Gastroesophageal sphincter (tissue), 4 donors: ENCODE measurements around the gene FRMPD1. TPM values are rescaled to one million over a fixed set of nuclear protein-coding genes. Genes with fewer than 3 reads are reported as not detected.

Experiments
- ATAC-seq: fragments of 150-250 bp; one replicate; pipeline ENCODE4 v1.9.1; 2016; ENCODE audit warnings: mild to moderate bottlenecking, moderate library complexity
- H3K27ac ChIP-seq, 4 donors: fragments of 200-600 bp; sonication (generic) in 3 of 4; 1 replicate in 3 of 4; 2 replicates in 1 of 4; pipeline ENCODE4 v1.5.1; 2016 to 2019
- H3K27me3 ChIP-seq: fragments of 200-600 bp; sonication (generic); one replicate; pipeline ENCODE4 v1.5.1; 2019
- H3K36me3 ChIP-seq, 2 donors: fragments of 200-600 bp; sonication (generic); one replicate each; pipeline ENCODE4 v1.5.1; 2019; ENCODE audit warnings: control low read depth in 1 of 2
- H3K4me1 ChIP-seq, 3 donors: fragments of 200-600 bp; sonication (generic); 1 replicate in 2 of 3; 2 replicates in 1 of 3; pipeline ENCODE4 v1.5.1; 2016 to 2019; ENCODE audit warnings: control low read depth in 2 of 3
- H3K4me3 ChIP-seq, 2 donors: fragments of 200-600 bp; sonication (generic); one replicate each; pipeline ENCODE4 v1.5.1; 2019; ENCODE audit warnings: mild to moderate bottlenecking in 1 of 2, moderate library complexity in 1 of 2
- H3K9me3 ChIP-seq, 3 donors: fragments of 200-600 bp; sonication (generic); one replicate each; pipeline ENCODE4 v1.5.1; 2017 to 2019; ENCODE audit warnings: control low read depth in 2 of 3
- CTCF ChIP-seq, 4 experiments: fragments of 200-600 bp in 2 of 4; fragments of 450-650 bp in 2 of 4; sonication (generic) in 1 of 4; IDR thresholded peaks; one replicate each; pipeline ENCODE4 v1.5.1; 2017 to 2019; ENCODE audit warnings: antibody characterized with exemption in 4 of 4, mild to moderate bottlenecking in 2 of 4, moderate library complexity in 2 of 4
- EP300 ChIP-seq: sonication (generic); formaldehyde crosslinking; IDR thresholded peaks from one replicate; pipeline ENCODE4 v1.6.1; 2017; ENCODE audit warnings: antibody characterized with exemption, mild to moderate bottlenecking
- POLR2A ChIP-seq, 2 donors: fragments of 450-650 bp; IDR thresholded peaks; one replicate each; pipeline ENCODE4 v1.6.1; 2017; ENCODE audit warnings: antibody characterized with exemption in 2 of 2, mild to moderate bottlenecking in 2 of 2, moderate library complexity in 1 of 2
- POLR2AphosphoS5 ChIP-seq: sonication (generic); formaldehyde crosslinking; IDR thresholded peaks from one replicate; pipeline ENCODE4 v1.6.1; 2017; ENCODE audit warnings: antibody characterized with exemption
- WGBS, 2 donors: methylation state at CpG; one replicate each; pipeline ENCODE4 v1.1.5; 2018; ENCODE audit warnings: low coverage in 1 of 2; 5-methylcytosine and 5-hydroxymethylcytosine counted together
- total RNA-seq, 4 donors: library from RNA; depleted of rRNA; stranded (reverse); fragments of >200 nt; gene quantifications; one replicate each; pipeline ENCODE4 v1.1.0, GENCODE V29; 2016

The FRMPD1 gene
- total RNA-seq, 4 donors from 2014 or later = 0.27 TPM; not detected in 3

- no peaks in the 10 kb centered on the region for H3K4me1 ChIP-seq
- no peak for ATAC-seq
Measured at GRCh38 chr9:37700900-37701299, 50.1 kb downstream of the FRMPD1 start.

GRCh38 chr9:37705787-37706186, 55.0 kb downstream of the FRMPD1 start:
- Histone ChIP-seq H3K27ac (no peak overlapping the region), H3K4me1 (no peaks in the 10 kb centered on the region), H3K27me3 (peaks cover 18% of the 10 kb centered on the region), H3K4me3 (no peak overlapping the region), H3K9me3 (no peaks in the 10 kb centered on the region), H3K36me3 (no peaks in the 10 kb centered on the region)
- WGBS, 2 donors = 75 to 92% methylated on average over 3 of the region's 3 CpGs
- ATAC-seq = no peak
- TF ChIP-seq POLR2AphosphoS5 (no peak), EP300 (no peak), POLR2A (IDR thresholded peaks at IDR 0.05) (no peak), CTCF (IDR thresholded peaks at IDR 0.05) (no peak)

More at GRCh38 chr9:37700900-37701299, 50.1 kb downstream of the FRMPD1 start:
- Histone ChIP-seq H3K27ac (no peak overlapping the region), H3K9me3 (no peaks in the 10 kb centered on the region), H3K4me3 (no peak overlapping the region), H3K36me3 (no peaks in the 10 kb centered on the region), H3K27me3 (peaks cover 2% of the 10 kb centered on the region)
- TF ChIP-seq POLR2A (IDR thresholded peaks at IDR 0.05) (no peak), POLR2AphosphoS5 (no peak), EP300 (no peak), CTCF (IDR thresholded peaks at IDR 0.05) (no peak)
- 77 to 82% methylated on average over 1 of the region's 3 CpGs for WGBS, 2 donors

DNA sequence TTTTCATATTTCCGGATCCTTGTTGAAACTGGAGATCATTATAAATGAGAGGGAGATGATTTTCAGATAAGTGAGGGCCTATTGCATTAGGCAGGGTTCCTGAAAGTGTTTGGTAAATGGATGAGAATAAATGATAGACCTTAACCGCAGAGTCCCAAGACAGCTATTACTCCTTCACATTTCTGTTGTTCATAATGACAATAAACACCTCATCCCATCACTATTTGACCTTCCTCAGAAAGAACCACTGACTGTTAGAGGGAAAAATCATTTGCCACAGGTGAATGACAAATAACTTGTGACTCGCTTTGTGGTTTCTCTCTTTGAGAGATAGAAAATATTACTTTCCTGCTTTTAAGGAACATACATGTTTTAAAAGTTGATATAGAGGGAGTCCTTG, 55.5 kb downstream of the FRMPD1 start:
- peaks cover 18% of the 10 kb centered on the region for H3K27me3 ChIP-seq
- 71 to 74% methylated on average over 2 to 3 of the region's 3 CpGs for WGBS, 2 donors
- no peak for ATAC-seq
- TF ChIP-seq POLR2A (IDR thresholded peaks at IDR 0.05) = no peak
- TF ChIP-seq POLR2AphosphoS5 = no peak
- TF ChIP-seq EP300 = no peak
- no peak for TF ChIP-seq CTCF (IDR thresholded peaks at IDR 0.05)
- H3K4me3 ChIP-seq = no peak overlapping the region
- H3K4me1 ChIP-seq = no peaks in the 10 kb centered on the region
- no peak overlapping the region for H3K27ac ChIP-seq
- no peaks in the 10 kb centered on the region for H3K36me3 ChIP-seq
- no peaks in the 10 kb centered on the region for H3K9me3 ChIP-seq

- WGBS, 2 donors = 83% methylated on average over 1 to 4 of the region's 4 CpGs
- TF ChIP-seq POLR2AphosphoS5 (no peak), POLR2A (IDR thresholded peaks at IDR 0.05) (no peak), CTCF (IDR thresholded peaks at IDR 0.05) (no peak), EP300 (no peak)
- Histone ChIP-seq H3K27me3 (peaks cover 18% of the 10 kb centered on the region), H3K27ac (no peak overlapping the region), H3K9me3 (no peaks in the 10 kb centered on the region), H3K36me3 (no peaks in the 10 kb centered on the region), H3K4me1 (no peaks in the 10 kb centered on the region), H3K4me3 (no peak overlapping the region)
- ATAC-seq = no peak
Measured at GRCh38 chr9:37707748-37708147, 57.0 kb downstream of the FRMPD1 start.

DNA sequence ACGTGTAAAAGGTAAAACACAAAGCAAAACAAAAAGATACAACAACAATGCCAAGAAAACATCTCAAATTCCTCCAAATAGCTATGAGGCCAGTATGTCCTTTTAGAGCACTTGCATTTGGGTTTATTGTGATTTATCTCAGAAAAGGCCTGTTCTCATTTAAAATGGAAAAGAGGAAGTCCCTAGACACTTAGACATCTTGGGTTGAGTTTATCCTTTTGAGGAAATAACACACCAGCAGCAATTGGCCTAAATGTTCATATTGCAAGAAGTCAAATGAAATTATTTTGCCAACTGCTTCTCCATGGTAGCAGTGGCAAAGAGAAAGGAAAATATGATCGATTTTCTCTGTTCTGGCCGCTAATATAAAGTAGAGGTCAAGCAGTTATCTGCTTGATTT, 59.3 kb downstream of the FRMPD1 start:
- 69 to 88% methylated on average over 3 of the region's 3 CpGs for WGBS, 2 donors
- no peak overlapping the region for H3K4me3 ChIP-seq
- no peaks in the 10 kb centered on the region for H3K4me1 ChIP-seq
- H3K9me3 ChIP-seq = no peaks in the 10 kb centered on the region
- H3K27ac ChIP-seq = no peak overlapping the region
- H3K36me3 ChIP-seq = no peaks in the 10 kb centered on the region
- peaks cover 18% of the 10 kb centered on the region for H3K27me3 ChIP-seq
- no peak for TF ChIP-seq EP300
- TF ChIP-seq CTCF (IDR thresholded peaks at IDR 0.05) = no peak
- TF ChIP-seq POLR2AphosphoS5 = no peak
- no peak for TF ChIP-seq POLR2A (IDR thresholded peaks at IDR 0.05)
- no peak for ATAC-seq
